HepG2 (cell line): ENCODE data around the gene OBSL1. TPM values are rescaled to one million over a fixed set of nuclear protein-coding genes. Genes with fewer than 3 reads are reported as not detected.

Experiments
- ARNTL ChIP-seq: sonication (generic); formaldehyde crosslinking; IDR thresholded peaks from 2 replicates; pipeline ENCODE4 v1.4.0; 2020; ENCODE audit warnings: mild to moderate bottlenecking, missing genetic modification reagents
- IKZF5 ChIP-seq: IDR thresholded peaks from 2 replicates; pipeline ENCODE4 v1.6.1; 2018; ENCODE audit warnings: missing genetic modification reagents, mild to moderate bottlenecking, missing compliant biosample characterization
- NFIB ChIP-seq: sonication (generic); formaldehyde crosslinking; IDR thresholded peaks from 2 replicates; pipeline ENCODE4 v1.9.0; 2021; ENCODE audit warnings: missing genetic modification reagents, mild to moderate bottlenecking, borderline replicate concordance
- NR0B2 ChIP-seq: sonication (generic); formaldehyde crosslinking; IDR thresholded peaks from 2 replicates; pipeline ENCODE4 v1.4.0; 2020; ENCODE audit warnings: mild to moderate bottlenecking, missing genetic modification reagents
- REL ChIP-seq: sonication (generic); formaldehyde crosslinking; conservative IDR thresholded peaks from 2 replicates; pipeline ENCODE4 v1.8.0; 2022; ENCODE audit warnings: mild to moderate bottlenecking, missing genetic modification reagents, moderate library complexity
- SSRP1 ChIP-seq: IDR thresholded peaks from 2 replicates; pipeline ENCODE4 v1.6.1; 2016; ENCODE audit warnings: control low read depth
- TBX2 ChIP-seq: sonication (generic); formaldehyde crosslinking; IDR thresholded peaks from 2 replicates; pipeline ENCODE4 v1.5.0; 2020; ENCODE audit warnings: missing genetic modification reagents, mild to moderate bottlenecking, borderline replicate concordance
- TEF ChIP-seq: sonication (generic); formaldehyde crosslinking; IDR thresholded peaks from 2 replicates; pipeline ENCODE4 v1.5.0; 2020; ENCODE audit warnings: missing genetic modification reagents
- TFAP4 ChIP-seq: sonication (generic); IDR thresholded peaks from 2 replicates; pipeline ENCODE4 v1.6.1; 2016; ENCODE audit warnings: low read depth, borderline replicate concordance
- UBTF ChIP-seq: sonication (generic); formaldehyde crosslinking; IDR thresholded peaks from 2 replicates; pipeline ENCODE4 v1.4.0; 2020; ENCODE audit warnings: mild to moderate bottlenecking, missing genetic modification reagents
- XRCC5 ChIP-seq: fragments of 200-400 bp; formaldehyde crosslinking; optimal IDR thresholded peaks from 2 replicates; pipeline ENCODE3; 2017; ENCODE audit warnings: mild to moderate bottlenecking, low read length
- ZBTB3 ChIP-seq: sonication (generic); formaldehyde crosslinking; IDR thresholded peaks from 2 replicates; pipeline ENCODE4 v1.4.0; 2020; ENCODE audit warnings: low read depth, mild to moderate bottlenecking, moderate library complexity, missing genetic modification reagents, borderline replicate concordance
- ZC3H4 ChIP-seq: sonication (generic); formaldehyde crosslinking; IDR thresholded peaks from 2 replicates; pipeline ENCODE4 v1.4.0; 2020; ENCODE audit warnings: missing genetic modification reagents, borderline replicate concordance
- ZMAT3 ChIP-seq: sonication (generic); formaldehyde crosslinking; conservative IDR thresholded peaks from 2 replicates; pipeline ENCODE4 v1.7.0; 2021; ENCODE audit warnings: missing genetic modification reagents
- ZNF33A ChIP-seq: sonication (generic); formaldehyde crosslinking; IDR thresholded peaks from 2 replicates; pipeline ENCODE4 v1.5.1; 2020; ENCODE audit warnings: missing genetic modification reagents, mild to moderate bottlenecking, moderate library complexity, borderline replicate concordance
- ZNF549 ChIP-seq: sonication (generic); formaldehyde crosslinking; IDR thresholded peaks from 2 replicates; pipeline ENCODE4 v1.5.0; 2020; ENCODE audit warnings: missing genetic modification reagents
- ZNF687 ChIP-seq: sonication (generic); formaldehyde crosslinking; IDR thresholded peaks from 2 replicates; pipeline ENCODE4 v1.5.1; 2020; ENCODE audit warnings: mild to moderate bottlenecking, missing genetic modification reagents, moderate library complexity
- polyA plus RNA-seq, 8 experiments: library from polyadenylated mRNA; depleted of rRNA in 3 of 8; stranded (reverse) in 7 of 8; unstranded in 1 of 8; fragments of >200 nt; fragmentation: Illumina TruSeq in 4 of 8; extraction: Trizol in 4 of 8; gene quantifications; 2 replicates each; pipeline versions ENCODE4 v1.2.1 to v1.2.3, GENCODE V29; 2011 to 2016; ENCODE audit warnings: low read depth in 4 of 8, missing spikeins in 1 of 8, mixed read lengths in 1 of 8; ENCODE audit not compliant: insufficient read depth in 1 of 8
- total RNA-seq, 5 experiments: library from RNA; depleted of rRNA; stranded (reverse); fragments of >200 nt; fragmentation: Illumina TruSeq; extraction: Trizol; gene quantifications; 2 replicates each; pipeline ENCODE4 v1.2.3, GENCODE V29; 2016; ENCODE audit warnings: low read depth in 1 of 5

The OBSL1 gene
- total and polyA plus RNA-seq, 2 of the 13 experiments (the other 11 are each of a cell fraction or from before 2014, with no cell fraction given): 86.7 to 218 TPM

GRCh38 chr2:219537657-219538488 is 33.5 kb downstream of the OBSL1 start (continued):
- TF ChIP-seq TFAP4 (peak; percentile 51; the same call in 1 of the 2 replicates), ZNF687 (CRISPR knock-in tag) (peak; percentile 37; the same call in 1 of the 2 replicates), TBX2 (CRISPR knock-in tag) (peak; percentile 53; the same call in 1 of the 2 replicates), ZNF549 (no peak), UBTF (no peak), ZMAT3 (CRISPR knock-in tag) (no peak), NR0B2 (CRISPR knock-in tag) (no peak), REL (CRISPR knock-in tag) (no peak), ZBTB3 (CRISPR knock-in tag) (no peak), IKZF5 (CRISPR knock-in tag) (0 out of 2 replicates have a peak, but pooled peaks have one; percentile 24), SSRP1 (CRISPR knock-in tag) (no peak), ZC3H4 (CRISPR knock-in tag) (no peak), ZNF33A (no peak), XRCC5 (peak; percentile 83), TEF (no peak), ARNTL (CRISPR knock-in tag) (no peak), NFIB (CRISPR knock-in tag) (no peak)
